Measurements from ENCODE around the gene SCN8A.

Gene SCN8A

DNA sequence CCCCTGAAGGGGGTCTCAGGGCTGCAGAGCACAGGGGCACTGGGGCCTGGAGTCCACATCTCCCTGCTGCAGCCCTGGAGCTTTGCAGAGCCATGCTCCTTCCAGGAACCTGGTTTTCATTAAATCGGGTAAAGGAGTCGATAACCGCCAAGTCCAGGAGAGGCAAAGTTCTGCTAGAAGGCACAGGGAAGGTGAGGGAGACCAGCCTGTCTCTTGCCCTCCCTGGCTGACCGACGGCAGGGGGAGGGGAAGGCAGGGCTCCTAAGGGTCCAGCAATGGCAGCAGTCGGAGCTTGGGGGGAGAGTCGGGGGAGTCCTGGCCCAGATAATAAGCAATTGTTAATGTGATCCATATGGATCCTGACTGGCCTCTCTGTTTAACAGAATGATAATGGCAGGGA is 254.4 kb downstream of the SCN8A start:
- no peaks in the 10 kb centered on the region for H3K79me2 ChIP-seq (ENCODE audit: insufficient read depth, low read depth)
- TF ChIP-seq, protein P1, sequence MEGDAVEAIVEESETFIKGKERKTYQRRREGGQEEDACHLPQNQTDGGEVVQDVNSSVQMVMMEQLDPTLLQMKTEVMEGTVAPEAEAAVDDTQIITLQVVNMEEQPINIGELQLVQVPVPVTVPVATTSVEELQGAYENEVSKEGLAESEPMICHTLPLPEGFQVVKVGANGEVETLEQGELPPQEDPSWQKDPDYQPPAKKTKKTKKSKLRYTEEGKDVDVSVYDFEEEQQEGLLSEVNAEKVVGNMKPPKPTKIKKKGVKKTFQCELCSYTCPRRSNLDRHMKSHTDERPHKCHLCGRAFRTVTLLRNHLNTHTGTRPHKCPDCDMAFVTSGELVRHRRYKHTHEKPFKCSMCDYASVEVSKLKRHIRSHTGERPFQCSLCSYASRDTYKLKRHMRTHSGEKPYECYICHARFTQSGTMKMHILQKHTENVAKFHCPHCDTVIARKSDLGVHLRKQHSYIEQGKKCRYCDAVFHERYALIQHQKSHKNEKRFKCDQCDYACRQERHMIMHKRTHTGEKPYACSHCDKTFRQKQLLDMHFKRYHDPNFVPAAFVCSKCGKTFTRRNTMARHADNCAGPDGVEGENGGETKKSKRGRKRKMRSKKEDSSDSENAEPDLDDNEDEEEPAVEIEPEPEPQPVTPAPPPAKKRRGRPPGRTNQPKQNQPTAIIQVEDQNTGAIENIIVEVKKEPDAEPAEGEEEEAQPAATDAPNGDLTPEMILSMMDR (conservative IDR thresholded peaks at IDR 0.05; ENCODE audit: low read depth, low read length): no peak
- H3K27ac ChIP-seq: no peak overlapping the region
- H3K36me3 ChIP-seq (ENCODE audit: insufficient read depth): no peaks in the 10 kb centered on the region
- no peak overlapping the region for H3K9ac ChIP-seq
- no peak overlapping the region for H3K4me3 ChIP-seq (IDR thresholded peaks at IDR 0.05; ENCODE audit: insufficient read depth, low read depth, low read length)
- no peaks in the 10 kb centered on the region for H4K20me1 ChIP-seq (ENCODE audit: insufficient read depth)
- no peak overlapping the region for H2AFZ ChIP-seq (ENCODE audit: low read depth)
- H3K4me1 ChIP-seq (ENCODE audit: low read depth, poor library complexity, severe bottlenecking): no peaks in the 10 kb centered on the region
- H3K27me3 ChIP-seq (ENCODE audit: insufficient read depth, low read depth): peaks cover 53% of the 10 kb centered on the region; the same call in 1 of the 2 replicates
- H3K4me2 ChIP-seq: no peak overlapping the region

DNA sequence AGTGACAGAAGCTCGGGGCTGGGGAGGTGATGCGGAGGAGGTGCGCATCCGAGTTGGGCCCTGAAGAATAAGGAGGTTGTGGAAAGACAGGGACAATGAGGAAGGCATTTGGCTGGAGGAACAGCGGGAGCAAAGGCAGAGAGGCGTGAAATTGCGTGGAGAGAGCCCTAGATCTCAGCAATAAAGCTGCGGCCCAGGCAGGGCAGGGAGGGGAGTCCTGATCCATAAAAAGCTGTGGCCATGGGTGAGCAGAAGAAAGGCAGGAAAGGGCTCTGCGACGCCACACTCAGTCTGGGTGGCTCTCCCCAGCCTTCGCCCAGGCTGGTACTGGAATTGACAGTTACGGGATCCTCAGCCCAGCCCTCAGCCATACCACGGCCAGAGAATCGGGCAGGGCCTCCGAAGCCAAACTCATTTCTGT is 255.2 kb downstream of the SCN8A start:
- Histone ChIP-seq H3K9ac (no peak overlapping the region), H4K20me1 (ENCODE audit: insufficient read depth) (no peaks in the 10 kb centered on the region), H3K27ac (no peak overlapping the region), H3K36me3 (ENCODE audit: insufficient read depth) (no peaks in the 10 kb centered on the region), H2AFZ (ENCODE audit: low read depth) (no peak overlapping the region), H3K79me2 (ENCODE audit: insufficient read depth, low read depth) (no peaks in the 10 kb centered on the region), H3K4me3 (IDR thresholded peaks at IDR 0.05; ENCODE audit: insufficient read depth, low read depth, low read length) (no peak overlapping the region), H3K27me3 (ENCODE audit: insufficient read depth, low read depth) (peaks cover 45% of the 10 kb centered on the region; the same call in 1 of the 2 replicates), H3K4me1 (ENCODE audit: low read depth, poor library complexity, severe bottlenecking) (no peaks in the 10 kb centered on the region), H3K4me2 (no peak overlapping the region)
- TF ChIP-seq, protein P1 (conservative IDR thresholded peaks at IDR 0.05; ENCODE audit: low read depth, low read length): no peak

DNA sequence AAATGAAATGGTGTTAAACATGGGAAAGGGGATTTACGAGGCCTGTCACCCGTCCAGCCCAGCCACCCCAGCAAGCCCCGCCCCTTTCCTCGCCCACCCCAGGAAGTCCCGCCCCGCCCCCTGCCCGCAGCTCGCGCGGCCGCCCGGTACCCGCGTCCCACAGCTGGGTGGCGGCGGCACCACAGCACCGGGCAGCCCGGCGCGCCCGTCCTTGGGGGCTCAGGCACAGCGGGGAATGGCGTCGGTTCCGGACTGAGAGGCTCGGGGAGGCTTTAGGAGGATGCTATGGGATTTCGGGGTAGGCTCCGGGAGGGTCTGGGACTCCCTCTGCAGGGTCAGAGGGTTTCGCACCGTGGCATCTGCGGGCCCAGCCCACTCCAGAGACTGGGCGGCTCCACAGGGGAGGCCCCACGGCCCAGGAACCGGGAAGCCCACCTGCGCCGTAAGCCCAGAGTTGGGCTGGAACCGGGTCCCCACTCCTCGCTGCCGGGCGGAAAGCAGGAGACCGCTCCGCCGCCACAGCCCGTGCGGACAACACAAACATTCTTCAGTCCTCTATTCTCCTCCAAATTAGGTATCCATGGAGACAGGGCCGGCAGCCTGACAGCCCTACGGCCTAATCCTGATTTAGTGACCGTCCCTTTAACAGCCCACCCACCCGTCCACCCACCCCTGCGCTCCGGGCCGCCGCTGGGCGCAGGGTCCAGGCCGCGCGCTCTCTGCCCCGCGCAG is 256.0 kb downstream of the SCN8A start:
- Histone ChIP-seq H3K4me3 (IDR thresholded peaks at IDR 0.05; ENCODE audit: insufficient read depth, low read depth, low read length) (no peak overlapping the region), H3K4me1 (ENCODE audit: low read depth, poor library complexity, severe bottlenecking) (no peaks in the 10 kb centered on the region), H3K4me2 (no peak overlapping the region), H3K79me2 (ENCODE audit: insufficient read depth, low read depth) (no peaks in the 10 kb centered on the region), H3K27me3 (ENCODE audit: insufficient read depth, low read depth) (peaks cover 39% of the 10 kb centered on the region; the same call in 1 of the 2 replicates), H3K36me3 (ENCODE audit: insufficient read depth) (no peaks in the 10 kb centered on the region), H2AFZ (ENCODE audit: low read depth) (no peak overlapping the region), H3K9ac (no peak overlapping the region), H4K20me1 (ENCODE audit: insufficient read depth) (no peaks in the 10 kb centered on the region), H3K27ac (no peak overlapping the region)
- TF ChIP-seq, protein P1 (conservative IDR thresholded peaks at IDR 0.05; ENCODE audit: low read depth, low read length): no peak

DNA sequence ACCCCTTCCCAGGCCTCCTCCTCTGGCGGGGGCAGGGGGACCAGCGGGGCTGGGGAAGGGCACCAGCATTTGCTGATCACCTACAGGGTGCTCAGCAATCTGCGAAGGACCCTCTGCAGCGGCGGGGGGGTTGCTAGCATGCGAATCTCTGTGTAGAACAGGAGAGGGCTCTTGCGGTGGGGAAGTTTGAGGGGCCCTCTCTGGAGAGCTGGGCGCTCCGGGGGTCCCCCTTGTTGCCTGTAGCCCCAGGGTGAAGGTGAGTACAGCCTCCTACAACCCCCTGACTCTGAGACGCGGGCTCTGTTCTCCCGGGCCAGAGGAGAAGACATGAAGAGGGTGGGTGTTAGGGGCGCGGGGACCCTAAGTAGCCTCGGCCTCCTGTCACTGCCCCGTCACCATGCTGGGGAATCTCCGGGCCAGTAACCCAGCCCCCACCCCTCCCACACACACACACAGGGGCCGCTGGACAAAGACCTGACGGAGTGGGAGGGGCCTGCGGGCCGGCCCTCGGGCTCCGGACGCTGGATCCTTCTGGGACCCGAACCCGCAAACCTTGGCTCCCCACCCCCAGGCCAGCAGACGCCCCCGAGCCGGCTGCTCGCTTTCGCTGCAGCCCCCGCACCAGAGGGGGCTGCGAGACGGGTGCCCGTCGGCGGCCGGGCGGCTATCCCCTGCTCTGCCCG is 256.8 kb downstream of the SCN8A start:
- Histone ChIP-seq H3K4me1 (ENCODE audit: low read depth, poor library complexity, severe bottlenecking) (no peaks in the 10 kb centered on the region), H3K27ac (no peak overlapping the region), H3K79me2 (ENCODE audit: insufficient read depth, low read depth) (no peaks in the 10 kb centered on the region), H3K27me3 (ENCODE audit: insufficient read depth, low read depth) (peaks cover 34% of the 10 kb centered on the region; the same call in 1 of the 2 replicates), H3K36me3 (ENCODE audit: insufficient read depth) (no peaks in the 10 kb centered on the region), H3K9ac (no peak overlapping the region), H3K4me3 (IDR thresholded peaks at IDR 0.05; ENCODE audit: insufficient read depth, low read depth, low read length) (no peak overlapping the region), H3K4me2 (no peak overlapping the region), H4K20me1 (ENCODE audit: insufficient read depth) (no peaks in the 10 kb centered on the region), H2AFZ (ENCODE audit: low read depth) (no peak overlapping the region)
- TF ChIP-seq, protein P1 (conservative IDR thresholded peaks at IDR 0.05; ENCODE audit: low read depth, low read length): no peak
